Urinary bladder (tissue), 2 donors: ENCODE data around the gene SPINDOC. TPM values are rescaled to one million over a fixed set of nuclear protein-coding genes. Genes with fewer than 3 reads are reported as not detected.

ENCODE experiments used
- polyA plus RNA-seq: library from polyadenylated mRNA; stranded (reverse); fragments of 200-250 nt; gene quantifications from one replicate; pipeline ENCODE4 v1.2.3, GENCODE V29; 2013
- small RNA-seq: library from RNA; depleted of rRNA; stranded (forward); fragments of <200 nt; gene quantifications from one replicate; pipeline ENCODE3, GENCODE V24; 2014
- total RNA-seq: library from RNA; depleted of rRNA; stranded (reverse); fragments of >200 nt; gene quantifications from one replicate; pipeline ENCODE4 v1.2.3, GENCODE V29; 2014
- donor health status: healthy.

Gene SPINDOC
- total and polyA plus RNA-seq, 2 donors, result 8.2 to 19.0 TPM

Small RNAs within 50 kb of the gene (small RNA-seq; reads per million reads assigned to genes)
- not detected for gene AP006289.1
- gene RN7SL596P, result not detected

Other genes starting within 250 kb of the SPINDOC start
- 5.3 TPM for gene PLAAT3, start 199.0 kb upstream of the SPINDOC start, total RNA-seq
- 61.2 TPM for gene PLAAT3, start 199.0 kb upstream of the SPINDOC start, polyA plus RNA-seq
- 145 TPM for gene ATL3, start 142.1 kb upstream of the SPINDOC start, total RNA-seq
- 34.7 TPM for gene ATL3, start 142.1 kb upstream of the SPINDOC start, polyA plus RNA-seq
- 79.8 TPM for gene RTN3, start 132.0 kb upstream of the SPINDOC start, total RNA-seq
- 92.8 TPM for gene RTN3, start 132.0 kb upstream of the SPINDOC start, polyA plus RNA-seq
- gene ZFTA, start 44.7 kb upstream of the SPINDOC start, total RNA-seq, result 13.5 TPM
- 26.8 TPM for gene ZFTA, start 44.7 kb upstream of the SPINDOC start, polyA plus RNA-seq
- 13.1 TPM for gene MARK2, start 25.7 kb downstream of the SPINDOC start, total RNA-seq
- gene MARK2, start 25.7 kb downstream of the SPINDOC start, polyA plus RNA-seq, result 21.6 TPM
- gene RCOR2, start 103.7 kb downstream of the SPINDOC start, total RNA-seq, result 1.9 TPM
- gene RCOR2, start 103.7 kb downstream of the SPINDOC start, polyA plus RNA-seq, result 2.0 TPM
- gene NAA40, start 125.5 kb downstream of the SPINDOC start, total RNA-seq, result 13.6 TPM
- 8.2 TPM for gene NAA40, start 125.5 kb downstream of the SPINDOC start, polyA plus RNA-seq
- gene COX8A, start 161.2 kb downstream of the SPINDOC start, total RNA-seq, result 255 TPM
- 851 TPM for gene COX8A, start 161.2 kb downstream of the SPINDOC start, polyA plus RNA-seq
- 19.5 TPM for gene OTUB1, start 173.0 kb downstream of the SPINDOC start, total RNA-seq
- 78.9 TPM for gene OTUB1, start 173.0 kb downstream of the SPINDOC start, polyA plus RNA-seq
- gene FLRT1, start 222.5 kb downstream of the SPINDOC start, total RNA-seq, result 1.7 TPM
- 0.66 TPM for gene FLRT1, start 222.5 kb downstream of the SPINDOC start, polyA plus RNA-seq